Tibial artery (tissue), 4 donors: ENCODE results near the gene GBP4.

ENCODE experiments used
- DNase-seq, 2 donors: peaks; one replicate each; pipeline ENCODE4 v3.0.0-alpha.2; 2019
- H3K27ac ChIP-seq, 2 donors: fragments of 200-600 bp; sonication (generic) in 1 of 2; 1 replicate in 1 of 2; 2 replicates in 1 of 2; pipeline ENCODE4 v1.5.1; 2018 to 2019; ENCODE audit warnings: mild to moderate bottlenecking in 1 of 2
- H3K27me3 ChIP-seq, 2 donors: fragments of 200-600 bp; sonication (generic) in 1 of 2; one replicate each; pipeline versions ENCODE4 v1.5.1 to v1.6.0; 2016 to 2019
- H3K36me3 ChIP-seq, 3 donors: fragments of 200-600 bp; sonication (generic) in 2 of 3; one replicate each; pipeline ENCODE4 v1.5.1; 2016 to 2019; ENCODE audit warnings: mild to moderate bottlenecking in 2 of 3
- H3K4me1 ChIP-seq, 4 donors: fragments of 200-600 bp; sonication (generic) in 2 of 4; 1 replicate in 3 of 4; 2 replicates in 1 of 4; pipeline ENCODE4 v1.5.1; 2016 to 2019
- H3K4me3 ChIP-seq, 2 donors: fragments of 200-600 bp; sonication (generic) in 1 of 2; 1 replicate in 1 of 2; 2 replicates in 1 of 2; pipeline ENCODE4 v1.5.1; 2018 to 2019; ENCODE audit warnings: mild to moderate bottlenecking in 2 of 2
- H3K9me3 ChIP-seq, 3 donors: fragments of 200-600 bp; sonication (generic) in 1 of 3; one replicate each; pipeline ENCODE4 v1.5.1; 2016 to 2019
- CTCF ChIP-seq, 2 experiments: fragments of 200-600 bp in 1 of 2; fragments of 450-650 bp in 1 of 2; IDR thresholded peaks; one replicate each; pipeline ENCODE4 v1.5.1; 2017 to 2019; ENCODE audit warnings: antibody characterized with exemption in 2 of 2, mild to moderate bottlenecking in 1 of 2, moderate library complexity in 1 of 2
- intact Hi-C: fragments of 100-400 bp; cut with DNase I; formaldehyde crosslinking; loops from one replicate; pipeline ENCODE4 v1.15.0; 2023; ENCODE audit warnings: low total_unique reads

Gene GBP4

DNA sequence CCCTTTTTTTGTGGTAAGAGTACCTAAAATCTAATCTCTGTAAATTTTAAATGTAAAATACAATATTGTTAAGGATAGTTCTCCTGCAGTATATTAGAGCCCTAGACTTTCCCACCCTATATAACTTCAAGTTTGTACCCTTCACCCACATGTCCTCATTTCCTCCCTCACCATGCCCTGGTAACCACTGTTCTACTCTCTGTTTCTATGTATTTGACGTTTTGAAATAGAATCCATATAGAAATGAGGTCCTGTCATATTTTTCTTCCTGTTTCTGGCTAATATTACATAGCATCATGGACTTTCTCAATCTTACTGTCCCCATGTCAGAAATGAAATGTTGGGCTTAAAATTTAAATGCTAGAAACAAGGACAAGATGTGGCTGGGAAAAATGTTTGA is 47.7 kb downstream of the GBP4 start:
- no peaks in the 10 kb centered on the region for H3K36me3 ChIP-seq
- H3K9me3 ChIP-seq: no peaks in the 10 kb centered on the region
- intact Hi-C loops: no loop called here
- no peak overlapping the region for H3K4me3 ChIP-seq
- H3K4me1 ChIP-seq: no peaks in the 10 kb centered on the region
- H3K27ac ChIP-seq: no peak overlapping the region
- no peaks in the 10 kb centered on the region for H3K27me3 ChIP-seq
- TF ChIP-seq CTCF (IDR thresholded peaks at IDR 0.05): no peak
- DNase-seq: no peak

DNA sequence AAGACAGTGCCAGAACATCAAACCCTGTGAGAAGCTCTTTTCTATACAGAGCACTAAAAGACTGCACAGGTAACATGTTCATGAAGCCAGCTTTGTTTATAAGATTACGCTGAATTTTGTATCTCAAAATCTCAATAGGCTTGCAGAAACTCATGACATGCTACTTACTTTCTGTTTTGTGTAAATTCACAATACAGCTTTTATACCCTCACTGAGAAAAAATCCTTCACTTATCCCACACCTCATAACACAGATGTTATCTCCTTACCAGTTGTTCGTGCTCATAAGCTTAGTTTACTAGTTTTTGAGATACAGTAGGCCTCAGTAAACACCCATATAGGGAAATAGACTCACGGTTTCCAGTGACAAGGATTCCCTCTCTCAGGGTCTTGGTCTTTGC is 48.8 kb downstream of the GBP4 start:
- intact Hi-C loops: no loop called here
- TF ChIP-seq CTCF (IDR thresholded peaks at IDR 0.05): no peak
- Histone ChIP-seq H3K9me3 (no peaks in the 10 kb centered on the region), H3K4me1 (no peaks in the 10 kb centered on the region), H3K36me3 (no peaks in the 10 kb centered on the region), H3K27ac (no peak overlapping the region), H3K27me3 (no peaks in the 10 kb centered on the region), H3K4me3 (no peak overlapping the region)
- DNase-seq: no peak

DNA sequence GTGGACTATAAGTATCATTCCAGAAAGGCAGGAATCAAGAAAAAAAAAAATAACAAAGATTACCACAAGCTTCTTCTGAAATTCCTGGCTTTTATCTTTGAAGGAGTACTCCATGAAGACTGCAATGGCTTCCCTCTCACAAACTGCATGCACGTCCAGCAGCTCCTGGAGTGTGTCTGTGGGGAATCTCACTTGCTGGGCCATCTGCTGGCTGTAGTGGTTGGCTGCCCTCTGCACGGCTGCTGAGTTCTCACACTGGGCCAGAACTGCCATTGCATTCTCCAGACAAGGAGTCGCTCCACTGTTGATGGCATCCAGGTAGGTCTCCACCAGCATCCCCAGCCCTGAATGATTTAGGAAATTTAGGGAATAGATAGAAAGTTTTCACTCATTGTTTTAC is 49.5 kb downstream of the GBP4 start:
- Histone ChIP-seq H3K9me3 (no peaks in the 10 kb centered on the region), H3K4me1 (no peaks in the 10 kb centered on the region), H3K36me3 (no peaks in the 10 kb centered on the region), H3K27ac (no peak overlapping the region), H3K4me3 (no peak overlapping the region), H3K27me3 (no peaks in the 10 kb centered on the region)
- intact Hi-C loops: no loop called here
- DNase-seq: no peak
- peak in 1 of 2 experiments; percentile 30 for TF ChIP-seq CTCF (IDR thresholded peaks at IDR 0.05)

GRCh38 chr1:89147678-89148658 is 50.8 kb downstream of the GBP4 start:
- H3K36me3 ChIP-seq: no peaks in the 10 kb centered on the region
- H3K27ac ChIP-seq: no peak overlapping the region
- no peaks in the 10 kb centered on the region for H3K27me3 ChIP-seq
- no peaks in the 10 kb centered on the region for H3K4me1 ChIP-seq
- DNase-seq: no peak
- intact Hi-C loops: no loop called here
- no peak for TF ChIP-seq CTCF (IDR thresholded peaks at IDR 0.05)
- no peaks in the 10 kb centered on the region for H3K9me3 ChIP-seq
- no peak overlapping the region for H3K4me3 ChIP-seq

- intact Hi-C loops: no loop called here
- H3K27me3 ChIP-seq: no peaks in the 10 kb centered on the region
- DNase-seq: no peak
- H3K9me3 ChIP-seq: no peaks in the 10 kb centered on the region
- no peak overlapping the region for H3K27ac ChIP-seq
- no peak overlapping the region for H3K4me3 ChIP-seq
- no peaks in the 10 kb centered on the region for H3K36me3 ChIP-seq
- no peaks in the 10 kb centered on the region for H3K4me1 ChIP-seq
- no peak for TF ChIP-seq CTCF (IDR thresholded peaks at IDR 0.05)
These were observed 52.0 kb downstream of the GBP4 start for GRCh38 chr1:89146721-89147120.
